SK-N-SH (cell line): ENCODE results near the gene CFDP1. TPM values are rescaled to one million over a fixed set of nuclear protein-coding genes. Genes with fewer than 3 reads are reported as not detected.

Experiments used
- CTCF ChIA-PET: fragments of 300-600, 350-600 bp; formaldehyde crosslinking; extraction: SDS; loops from one replicate; lab custom pipeline; 2021; lab: Yijun Ruan, JAX
- POLR2A ChIA-PET: fragments of 350-600 bp; sonication (Branson Sonifier 250); formaldehyde crosslinking; extraction: SDS; loops from one replicate; lab custom pipeline; 2020; ENCODE audit warnings: antibody characterized with exemption, inconsistent platforms; lab: Yijun Ruan, JAX
- DNase-seq: peaks from one replicate; pipeline ENCODE4 v3.0.0; 2012
- H2AFZ ChIP-seq: fragments of 200-600 bp; sonication (generic); 2 replicates; pipeline ENCODE4 v1.8.1; 2016; ENCODE audit warnings: antibody characterized with exemption, mild to moderate bottlenecking, low read depth
- H3F3A ChIP-seq: fragments of 200-600 bp; sonication (generic); replicated peaks from 2 replicates; pipeline ENCODE3; 2016; ENCODE audit warnings: antibody characterized with exemption, mild to moderate bottlenecking; ENCODE audit not compliant: insufficient read depth
- H3K27ac ChIP-seq, 2 experiments: fragments of 200-500 bp in 1 of 2; fragments of 200-600 bp in 1 of 2; sonication (Bioruptor generic) in 1 of 2; sonication (generic), shearing (Covaris generic) in 1 of 2; 2 replicates each; pipeline versions ENCODE4 v1.5.1 to v1.6.1; 2014 to 2016; ENCODE audit warnings: low read depth in 2 of 2, inconsistent platforms in 1 of 2, low read length in 1 of 2, mild to moderate bottlenecking in 1 of 2, mixed read lengths in 1 of 2
- H3K27me3 ChIP-seq: fragments of 200-600 bp; sonication (generic), shearing (Covaris generic); 2 replicates; pipeline ENCODE4 v1.6.1; 2016; ENCODE audit warnings: mixed run types; ENCODE audit not compliant: insufficient read depth
- H3K36me3 ChIP-seq, 2 experiments: fragments of 200-500 bp in 1 of 2; fragments of 200-600 bp in 1 of 2; sonication (Bioruptor generic) in 1 of 2; sonication (generic) in 1 of 2; replicated peaks in 1 of 2; 2 replicates each; pipeline versions ENCODE3 to v1.5.1; 2014 to 2016; ENCODE audit warnings: low read length in 1 of 2, mild to moderate bottlenecking in 1 of 2; ENCODE audit not compliant: insufficient read depth in 2 of 2, control insufficient read depth in 1 of 2
- H3K4me1 ChIP-seq, 2 experiments: fragments of 200-500 bp in 1 of 2; fragments of 200-600 bp in 1 of 2; sonication (Bioruptor generic) in 1 of 2; sonication (generic), shearing (Covaris generic) in 1 of 2; 2 replicates each; pipeline versions ENCODE4 v1.5.1 to v1.6.1; 2014 to 2016; ENCODE audit warnings: low read depth in 1 of 2, low read length in 1 of 2, mixed run types in 1 of 2; ENCODE audit not compliant: insufficient read depth in 2 of 2, control insufficient read depth in 1 of 2
- H3K4me2 ChIP-seq: fragments of 200-600 bp; sonication (generic), shearing (Covaris generic); 2 replicates; pipeline ENCODE4 v1.6.1; 2017; ENCODE audit warnings: mixed run types
- H3K4me3 ChIP-seq, 2 experiments: fragments of 200-500 bp in 1 of 2; fragments of 200-600 bp in 1 of 2; sonication (Bioruptor generic) in 1 of 2; sonication (generic), shearing (Covaris generic) in 1 of 2; 2 replicates each; pipeline versions ENCODE4 v1.5.1 to v1.8.1; 2014 to 2016; ENCODE audit warnings: low read depth in 2 of 2, inconsistent platforms in 1 of 2, low read length in 1 of 2, mild to moderate bottlenecking in 1 of 2, mixed read lengths in 1 of 2, moderate library complexity in 1 of 2
- H3K79me2 ChIP-seq: fragments of 200-600 bp; sonication (generic); 2 replicates; pipeline ENCODE4 v1.8.1; 2017; ENCODE audit warnings: mild to moderate bottlenecking; ENCODE audit not compliant: insufficient read depth
- H3K9ac ChIP-seq: fragments of 200-600 bp; sonication (generic); 2 replicates; pipeline ENCODE4 v1.6.1; 2017; ENCODE audit warnings: mixed run types
- H3K9me2 ChIP-seq: fragments of 200-600 bp; sonication (generic); 2 replicates; pipeline ENCODE4 v1.6.1; 2017; ENCODE audit warnings: mixed run types
- H3K9me3 ChIP-seq: fragments of 200-600 bp; sonication (generic); 2 replicates; pipeline ENCODE4 v1.6.1; 2017; ENCODE audit warnings: mixed run types, mild to moderate bottlenecking, moderate library complexity
- H4K20me1 ChIP-seq: fragments of 200-600 bp; sonication (generic); 2 replicates; pipeline ENCODE4 v1.6.1; 2017; ENCODE audit warnings: mild to moderate bottlenecking, mixed run types; ENCODE audit not compliant: insufficient read depth
- CHD2 ChIP-seq: fragments of 150-350 bp; IDR thresholded peaks from 2 replicates; pipeline ENCODE4 v1.6.1; 2018; ENCODE audit warnings: low read length; ENCODE audit not compliant: partially characterized antibody
- CTCF ChIP-seq: fragments of 200-600 bp; sonication (generic); IDR thresholded peaks from 2 replicates; pipeline ENCODE4 v1.6.1; 2017; ENCODE audit warnings: antibody characterized with exemption, mild to moderate bottlenecking, moderate library complexity
- ELF1 ChIP-seq: IDR thresholded peaks from 2 replicates; pipeline ENCODE4 v1.4.0; 2012
- EP300 ChIP-seq, 2 experiments: IDR thresholded peaks; 2 replicates each; pipeline versions ENCODE4 v1.4.0 to v1.6.1; 2012; ENCODE audit warnings: borderline replicate concordance in 1 of 2, low read depth in 1 of 2, low read length in 1 of 2
- FOSL2 ChIP-seq: IDR thresholded peaks from 2 replicates; pipeline ENCODE4 v1.4.0; 2012; ENCODE audit warnings: low read depth, mild to moderate bottlenecking, moderate library complexity, borderline replicate concordance
- FOXJ3 ChIP-seq: sonication (generic); formaldehyde crosslinking; IDR thresholded peaks from 2 replicates; pipeline ENCODE4 v1.5.1; 2020; ENCODE audit warnings: mild to moderate bottlenecking, missing genetic modification reagents
- FOXM1 ChIP-seq: IDR thresholded peaks from 2 replicates; pipeline ENCODE4 v1.4.0; 2012; ENCODE audit warnings: low read depth, mild to moderate bottlenecking
- GATA2 ChIP-seq: sonication (generic); formaldehyde crosslinking; IDR thresholded peaks from 2 replicates; pipeline ENCODE4 v1.5.0; 2020; ENCODE audit warnings: mild to moderate bottlenecking, missing genetic modification reagents
- IRF3 ChIP-seq: fragments of 150-350 bp; IDR thresholded peaks from 2 replicates; pipeline ENCODE4 v1.6.1; 2016; ENCODE audit warnings: mild to moderate bottlenecking, low read depth, low read length
- JUND ChIP-seq: IDR thresholded peaks from 2 replicates; pipeline ENCODE4 v1.4.0; 2012
- MAX ChIP-seq: IDR thresholded peaks from 2 replicates; pipeline ENCODE4 v1.4.0; 2012; ENCODE audit warnings: low read depth
- MEF2A ChIP-seq: IDR thresholded peaks from 2 replicates; pipeline ENCODE4 v1.4.0; 2012; ENCODE audit warnings: low read depth, borderline replicate concordance
- MXI1 ChIP-seq: IDR thresholded peaks from 2 replicates; pipeline ENCODE4 v1.6.1; 2012; ENCODE audit warnings: mild to moderate bottlenecking, low read depth, low read length, improper control_type of control experiment
- PBX3 ChIP-seq: IDR thresholded peaks from 2 replicates; pipeline ENCODE4; 2012
- RAD21 ChIP-seq: IDR thresholded peaks from 2 replicates; pipeline ENCODE4 v1.6.1; 2012; ENCODE audit warnings: mild to moderate bottlenecking, low read length
- REST ChIP-seq: IDR thresholded peaks from 2 replicates; pipeline ENCODE4 v1.6.1; 2012; ENCODE audit warnings: mild to moderate bottlenecking, low read depth, low read length, moderate library complexity
- RXRA ChIP-seq: IDR thresholded peaks from 2 replicates; pipeline ENCODE4 v1.4.0; 2012; ENCODE audit warnings: low read depth, mild to moderate bottlenecking, borderline replicate concordance
- SMC3 ChIP-seq: IDR thresholded peaks from 2 replicates; pipeline ENCODE4 v1.6.1; 2012; ENCODE audit warnings: low read depth, low read length, improper control_type of control experiment
- TAF1 ChIP-seq: IDR thresholded peaks from 2 replicates; pipeline ENCODE4 v1.6.1; 2012; ENCODE audit warnings: low read depth, mild to moderate bottlenecking, low read length, moderate library complexity, borderline replicate concordance
- TCF12 ChIP-seq: IDR thresholded peaks from 2 replicates; pipeline ENCODE4 v1.4.0; 2012
- WGBS: methylation state at CpG from one replicate; pipeline ENCODE4 v1.1.6; 2017; ENCODE audit warnings: low lambda C conversion rate; 5-methylcytosine and 5-hydroxymethylcytosine counted together
- polyA plus RNA-seq, 3 experiments: library from polyadenylated mRNA; depleted of rRNA; stranded (reverse); fragments of >200 nt; gene quantifications; 2 replicates each; pipeline ENCODE4 v1.2.3, GENCODE V29; 2012

CFDP1 gene
- polyA plus RNA-seq, 1 of the 3 experiments (the other 2 are of a cell fraction) = 46.0 TPM

- Histone ChIP-seq H3K36me3 (peaks cover 21 to 24% of the 10 kb centered on the region in 2 experiments), H3K27me3 (no peaks in the 10 kb centered on the region), H4K20me1 (no peaks in the 10 kb centered on the region), H3K27ac (peak overlapping the region in 1 of 2 experiments; percentile 66; a peak in 2 of 4 replicates), H3K9me2 (no peaks in the 10 kb centered on the region), H3K9me3 (no peaks in the 10 kb centered on the region), H2AFZ (no peak overlapping the region), H3F3A (peaks cover 8% of the 10 kb centered on the region), H3K4me1 (peaks cover 9 to 21% of the 10 kb centered on the region in 2 experiments; a peak in 3 of 4 replicates), H3K9ac (peak overlapping the region; percentile 21; the same call in 1 of the 2 replicates), H3K79me2 (no peaks in the 10 kb centered on the region), H3K4me3 (no peak overlapping the region), H3K4me2 (peak overlapping the region; percentile 8; the same call in 1 of the 2 replicates)
- ChIA-PET POLR2A (no interaction called here), CTCF (interaction anchor here (1.1 to 1.3 kb wide), 2 partner anchors 8 to 16 kb away, joined by 3 to 4 read pairs; no protein-coding TSS in a partner anchor)
- TF ChIP-seq FOSL2 (0 out of 2 replicates have a peak, but pooled peaks have one; percentile 14), RXRA (no peak), REST (no peak), TCF12 (peak; percentile 29; the same call in 1 of the 2 replicates)
- DNase-seq = no peak
Measured at GRCh38 chr16:75289189-75289588, 144.1 kb downstream of the CFDP1 start.

GRCh38 chr16:75288596-75289120 lies 144.6 kb downstream of the CFDP1 start:
- ChIA-PET CTCF (interaction anchor here (0.8 to 1.3 kb wide), 2 partner anchors 17 to 89 kb away, joined by 3 to 4 read pairs; no protein-coding TSS in a partner anchor), POLR2A (no interaction called here)
- DNase-seq = no peak
- Histone ChIP-seq H3F3A (peaks cover 8% of the 10 kb centered on the region), H3K4me2 (peak overlapping the region; percentile 8; the same call in 1 of the 2 replicates), H3K9me2 (no peaks in the 10 kb centered on the region), H3K9me3 (no peaks in the 10 kb centered on the region), H3K4me1 (peaks cover 4 to 16% of the 10 kb centered on the region in 2 experiments; a peak in 2 of 4 replicates), H3K36me3 (peaks cover 18 to 19% of the 10 kb centered on the region in 2 experiments), H3K27ac (peak overlapping the region in 1 of 2 experiments; percentile 66; a peak in 2 of 4 replicates), H3K27me3 (no peaks in the 10 kb centered on the region), H3K4me3 (no peak overlapping the region), H4K20me1 (no peaks in the 10 kb centered on the region), H3K79me2 (no peaks in the 10 kb centered on the region), H2AFZ (no peak overlapping the region), H3K9ac (peak overlapping the region; percentile 21; the same call in 1 of the 2 replicates)
- WGBS = 91% methylated on average over 10 of the region's 10 CpGs
- TF ChIP-seq RXRA (no peak), CHD2 (no peak), TAF1 (no peak), MAX (no peak), FOXM1 (no peak), PBX3 (no peak), GATA2 (CRISPR knock-in tag) (no peak), MXI1 (no peak), IRF3 (no peak), MEF2A (no peak), CTCF (no peak), JUND (no peak), EP300 (IDR thresholded peaks at IDR 0.05; ENCODE audit: borderline replicate concordance in 1 of 2, low read depth in 1 of 2, low read length in 1 of 2) (no peak), RAD21 (no peak), SMC3 (no peak), FOXJ3 (no peak), ELF1 (no peak)
